ENCODE results near the gene RPTOR.

- no peak for TF ChIP-seq CTCF (IDR thresholded peaks at IDR 0.05)
- TF ChIP-seq POLR2AphosphoS5 (IDR thresholded peaks at IDR 0.05; ENCODE audit: low read depth, low read length): no peak
Measured at GRCh38 chr17:80864751-80865150, 320.1 kb downstream of the RPTOR start.
